ENCODE data around the gene PPFIA3. TPM values are rescaled to one million over a fixed set of nuclear protein-coding genes. Genes with fewer than 3 reads are reported as not detected.
"Not testable (repeated sequence)": the region's sequence is repeated elsewhere in the genome, so short reads cannot be mapped to it uniquely, and the experiment has no call there.

The PPFIA3 gene
- total RNA-seq, 1 experiment from 2014 or later = 28.1 TPM

GRCh38 chr19:49125025-49125731 is 5.8 kb downstream of the PPFIA3 start:
- Histone ChIP-seq H3K36me3 (ENCODE audit: control insufficient read depth in 1 of 2, insufficient read depth in 2 of 2, low read length in 2 of 2) (peaks cover 0 to under 1% of the 10 kb centered on the region in 2 experiments; a peak in 1 of 4 replicates), H3K79me2 (ENCODE audit: insufficient read depth, low read length) (no peaks in the 10 kb centered on the region), H3K4me2 (ENCODE audit: low read length) (no peak overlapping the region), H3K4me1 (ENCODE audit: control insufficient read depth in 1 of 2, insufficient read depth in 2 of 2, low read length in 2 of 2) (peaks cover 14 to 24% of the 10 kb centered on the region in 2 experiments), H2AFZ (ENCODE audit: low read depth, low read length, poor library complexity, severe bottlenecking) (no peak overlapping the region), H3K9ac (ENCODE audit: low read length) (no peak overlapping the region), H3K9me2 (ENCODE audit: insufficient read depth) (no peaks in the 10 kb centered on the region), H3K27ac (ENCODE audit: low read depth, low read length) (no peak overlapping the region), H3K4me3 (replicated peaks in 1 of 2; ENCODE audit: low read depth in 1 of 2, low read length in 2 of 2) (no peak overlapping the region), H4K20me1 (ENCODE audit: insufficient read depth) (no peaks in the 10 kb centered on the region), H3K9me3 (ENCODE audit: control insufficient read depth in 1 of 2, insufficient read depth in 1 of 2, low read depth in 1 of 2, low read length in 2 of 2) (no peaks in the 10 kb centered on the region), H3K27me3 (ENCODE audit: insufficient read depth, low read length) (no peaks in the 10 kb centered on the region)
- no peak for ATAC-seq
- ChIA-PET RAD21 (ENCODE audit: low non-redundant PET in 1 of 2, low total read pairs in 2 of 2, uncharacterized antibody in 2 of 2, unreplicated experiment in 2 of 2) (no interaction called here), POLR2A (interaction anchor here (1.1 kb wide), 1 partner anchor 20 kb away, joined by 7 read pairs; no protein-coding TSS in a partner anchor), CTCF (no interaction called here)
- intact Hi-C loops (cut with micrococcal nuclease) = no loop called here
- BruUV-seq (replicated peaks) = no TSS peak
- no peak for DNase-seq (ENCODE audit: low read depth, low spot score)
- TF ChIP-seq ZBTB33 (IDR thresholded peaks at IDR 0.05; ENCODE audit: extremely low read depth, insufficient replicate concordance, low read length) = no peak
- no peak for TF ChIP-seq MAX (IDR thresholded peaks at IDR 0.05)
- TF ChIP-seq TCF7L2 (IDR thresholded peaks at IDR 0.05; ENCODE audit: borderline replicate concordance, extremely low read depth, insufficient read depth, insufficient read length) = no peak

- RAD21 ChIA-PET (ENCODE audit: low non-redundant PET in 1 of 2, low total read pairs in 2 of 2, uncharacterized antibody in 2 of 2, unreplicated experiment in 2 of 2) = no interaction called here
- H3K79me2 ChIP-seq (ENCODE audit: insufficient read depth, low read length) = no peaks in the 10 kb centered on the region
- no peaks in the 10 kb centered on the region for H4K20me1 ChIP-seq (ENCODE audit: insufficient read depth)
- no peak for TF ChIP-seq RAD21 (IDR thresholded peaks at IDR 0.05; ENCODE audit: low read depth)
- H3K27ac ChIP-seq (ENCODE audit: low read depth, low read length) = no peak overlapping the region
- CTCF ChIA-PET = interaction anchor here (0.7 to 2.2 kb wide), 3 partner anchors 29 to 387 kb away, joined by 3 to 17 read pairs (median 11); no protein-coding TSS in a partner anchor
- no peak overlapping the region for H2AFZ ChIP-seq (ENCODE audit: low read depth, low read length, poor library complexity, severe bottlenecking)
- peaks cover 0 to 5% of the 10 kb centered on the region in 2 experiments; a peak in 1 of 4 replicates for H3K36me3 ChIP-seq (ENCODE audit: control insufficient read depth in 1 of 2, insufficient read depth in 2 of 2, low read length in 2 of 2)
- H3K4me3 ChIP-seq (replicated peaks in 1 of 2; ENCODE audit: low read depth in 1 of 2, low read length in 2 of 2) = no peak overlapping the region
- peaks cover 12 to 21% of the 10 kb centered on the region in 2 experiments for H3K4me1 ChIP-seq (ENCODE audit: control insufficient read depth in 1 of 2, insufficient read depth in 2 of 2, low read length in 2 of 2)
- intact Hi-C loops (cut with micrococcal nuclease) = no loop called here
- ATAC-seq (no peak), DNase-seq (ENCODE audit: low read depth, low spot score) (no peak)
- no peaks in the 10 kb centered on the region for H3K27me3 ChIP-seq (ENCODE audit: insufficient read depth, low read length)
- no peaks in the 10 kb centered on the region for H3K9me3 ChIP-seq (ENCODE audit: control insufficient read depth in 1 of 2, insufficient read depth in 1 of 2, low read depth in 1 of 2, low read length in 2 of 2)
- BruUV-seq (replicated peaks) = no TSS peak
- no peaks in the 10 kb centered on the region for H3K9me2 ChIP-seq (ENCODE audit: insufficient read depth)
- no peak overlapping the region for H3K9ac ChIP-seq (ENCODE audit: low read length)
- POLR2A ChIA-PET = no interaction called here
- no peak overlapping the region for H3K4me2 ChIP-seq (ENCODE audit: low read length)
These were observed 7.2 kb downstream of the PPFIA3 start for GRCh38 chr19:49126575-49126974.

GRCh38 chr19:49127225-49127624 is 7.9 kb downstream of the PPFIA3 start:
- CTCF ChIA-PET = interaction anchor here (0.6 to 2.2 kb wide), 11 partner anchors 13 to 573 kb away, joined by 3 to 17 read pairs (median 5); partner anchors contain the start of genes GYS1, LIN7B and RUVBL2
- H3K4me1 ChIP-seq (ENCODE audit: control insufficient read depth in 1 of 2, insufficient read depth in 2 of 2, low read length in 2 of 2) = peaks cover 12 to 21% of the 10 kb centered on the region in 2 experiments
- POLR2A ChIA-PET = interaction anchor here (0.6 to 2.3 kb wide), 12 partner anchors 7 to 482 kb away, joined by 3 to 9 read pairs (median 4); partner anchors contain the start of genes GYS1, LIN7B, PPFIA3 and RUVBL2
- H3K27ac ChIP-seq (ENCODE audit: low read depth, low read length); H2AFZ ChIP-seq (ENCODE audit: low read depth, low read length, poor library complexity, severe bottlenecking); H3K9me3 ChIP-seq (ENCODE audit: control insufficient read depth in 1 of 2, insufficient read depth in 1 of 2, low read depth in 1 of 2, low read length in 2 of 2); H3K9me2 ChIP-seq (ENCODE audit: insufficient read depth); H3K36me3 ChIP-seq (ENCODE audit: control insufficient read depth in 1 of 2, insufficient read depth in 2 of 2, low read length in 2 of 2); DNase-seq (ENCODE audit: low read depth, low spot score); H3K4me3 ChIP-seq (replicated peaks in 1 of 2; ENCODE audit: low read depth in 1 of 2, low read length in 2 of 2); ATAC-seq; H3K27me3 ChIP-seq (ENCODE audit: insufficient read depth, low read length); H3K79me2 ChIP-seq (ENCODE audit: insufficient read depth, low read length); intact Hi-C loops (cut with micrococcal nuclease); H3K9ac ChIP-seq (ENCODE audit: low read length); H4K20me1 ChIP-seq (ENCODE audit: insufficient read depth); BruUV-seq (replicated peaks): not testable (repeated sequence)
- RAD21 ChIA-PET (ENCODE audit: low non-redundant PET in 1 of 2, low total read pairs in 2 of 2, uncharacterized antibody in 2 of 2, unreplicated experiment in 2 of 2) = interaction anchor here in 1 of 2 experiments (0.6 to 0.7 kb wide), 2 partner anchors 52 to 201 kb away, joined by 3 read pairs; no protein-coding TSS in a partner anchor
- H3K4me2 ChIP-seq (ENCODE audit: low read length) = peak overlapping the region; percentile 58; the same call in 1 of the 2 replicates
